Fibroblast of lung (primary cell): ENCODE data around the gene RAB20. TPM values are rescaled to one million over a fixed set of nuclear protein-coding genes. Genes with fewer than 3 reads are reported as not detected.

Experiments
- DNase-seq, 2 donors: peaks; one replicate each; pipeline versions ENCODE4 v3.0.0 to v3.0.0-alpha.2; 2010; ENCODE audit warnings: low read depth in 2 of 2
- H2AFZ ChIP-seq: 2 replicates; pipeline ENCODE4 v1.5.1; 2012; ENCODE audit warnings: low read length, control low read depth, inconsistent platforms
- H3K27ac ChIP-seq: 2 replicates; pipeline ENCODE4 v1.5.1; 2011; ENCODE audit warnings: low read length, control low read depth; ENCODE audit not compliant: insufficient read depth
- H3K27me3 ChIP-seq: 2 replicates; pipeline ENCODE4 v1.5.1; 2011; ENCODE audit warnings: mild to moderate bottlenecking, low read length; ENCODE audit not compliant: control insufficient read depth, insufficient read depth
- H3K36me3 ChIP-seq: 2 replicates; pipeline ENCODE4 v1.5.1; 2011; ENCODE audit warnings: low read length; ENCODE audit not compliant: control insufficient read depth, insufficient read depth
- H3K4me1 ChIP-seq: 2 replicates; pipeline ENCODE4 v1.5.1; 2011; ENCODE audit warnings: low read length; ENCODE audit not compliant: control insufficient read depth, insufficient read depth; ENCODE audit errors: extremely low read depth
- H3K4me2 ChIP-seq: 2 replicates; pipeline ENCODE4 v1.5.1; 2011; ENCODE audit warnings: low read length, control low read depth; ENCODE audit not compliant: insufficient read depth; ENCODE audit errors: extremely low read depth
- H3K4me3 ChIP-seq, 4 experiments: fragments of 200-600 bp in 1 of 4; sonication (generic) in 1 of 4; replicated peaks in 1 of 4; 2 replicates each; pipeline ENCODE4 v1.5.1; 2011 to 2016; ENCODE audit warnings: low read length in 4 of 4, low read depth in 3 of 4, mild to moderate bottlenecking in 3 of 4, control low read depth in 2 of 4, inconsistent platforms in 1 of 4, mixed read lengths in 1 of 4; ENCODE audit not compliant: insufficient read depth in 1 of 4; ENCODE audit errors: control extremely low read depth in 1 of 4
- H3K79me2 ChIP-seq: 2 replicates; pipeline ENCODE4 v1.5.1; 2012; ENCODE audit warnings: mild to moderate bottlenecking, low read length, inconsistent platforms; ENCODE audit not compliant: control insufficient read depth, insufficient read depth
- H3K9ac ChIP-seq: 2 replicates; pipeline ENCODE4 v1.5.1; 2011; ENCODE audit warnings: mild to moderate bottlenecking, low read length, control low read depth; ENCODE audit not compliant: insufficient read depth
- H3K9me3 ChIP-seq: 2 replicates; pipeline ENCODE4 v1.5.1; 2012; ENCODE audit warnings: low read depth, low read length; ENCODE audit not compliant: control insufficient read depth, insufficient read depth
- H4K20me1 ChIP-seq: 2 replicates; pipeline ENCODE4 v1.5.1; 2011; ENCODE audit warnings: low read length; ENCODE audit not compliant: control insufficient read depth, insufficient read depth; ENCODE audit errors: extremely low read depth
- EZH2 ChIP-seq: IDR thresholded peaks from 2 replicates; pipeline ENCODE4 v1.5.1; 2012; ENCODE audit warnings: low read length, control low read depth, mild to moderate bottlenecking; ENCODE audit errors: missing control alignments
- polyA plus RNA-seq, 2 donors: library from polyadenylated mRNA; depleted of rRNA in 1 of 2; stranded (reverse) in 1 of 2; unstranded in 1 of 2; fragments of >200 nt; gene quantifications; 2 replicates each; pipeline ENCODE4 v1.2.1, GENCODE V29; 2011 to 2012; ENCODE audit warnings: missing spikeins in 1 of 2
- total RNA-seq: library from RNA; depleted of rRNA; stranded (reverse); fragments of >200 nt; gene quantifications from 2 replicates; pipeline ENCODE4 v1.2.1, GENCODE V29; 2014
- TF ChIP-seq, protein P1 (sequence below), 2 donors: IDR thresholded peaks in 1 of 2; conservative IDR thresholded peaks in 1 of 2; 1 replicate in 1 of 2; 2 replicates in 1 of 2; pipeline ENCODE4 v1.5.1; 2011 to 2012; ENCODE audit warnings: low read length in 2 of 2, control low read depth in 1 of 2, inconsistent platforms in 1 of 2, low read depth in 1 of 2, mild to moderate bottlenecking in 1 of 2

Gene RAB20
- total and polyA plus RNA-seq, 2 donors (not counting 1 experiment from before 2014, with no cell fraction given), result 3.5 to 4.3 TPM

DNA sequence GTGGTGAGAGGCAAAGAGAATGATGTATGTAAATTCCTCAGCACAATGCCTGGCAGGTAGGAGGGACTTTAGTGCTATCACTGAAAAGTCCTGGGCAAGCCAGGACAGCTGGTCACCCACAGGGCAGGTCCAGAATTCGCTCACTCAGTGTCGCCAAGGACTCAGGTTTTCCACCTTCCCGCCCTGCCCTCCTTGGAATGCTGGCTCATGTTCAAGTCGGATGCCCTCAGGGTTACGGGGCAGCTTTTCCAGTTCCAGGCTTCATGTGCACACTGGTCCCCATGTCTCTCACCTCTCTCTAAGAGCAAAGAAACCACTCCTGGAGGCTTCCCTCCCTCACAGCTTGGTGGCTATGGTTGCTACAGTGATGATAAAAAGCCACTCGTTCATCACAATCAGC is 29.1 kb upstream of the RAB20 start:
- no peak for DNase-seq

DNA sequence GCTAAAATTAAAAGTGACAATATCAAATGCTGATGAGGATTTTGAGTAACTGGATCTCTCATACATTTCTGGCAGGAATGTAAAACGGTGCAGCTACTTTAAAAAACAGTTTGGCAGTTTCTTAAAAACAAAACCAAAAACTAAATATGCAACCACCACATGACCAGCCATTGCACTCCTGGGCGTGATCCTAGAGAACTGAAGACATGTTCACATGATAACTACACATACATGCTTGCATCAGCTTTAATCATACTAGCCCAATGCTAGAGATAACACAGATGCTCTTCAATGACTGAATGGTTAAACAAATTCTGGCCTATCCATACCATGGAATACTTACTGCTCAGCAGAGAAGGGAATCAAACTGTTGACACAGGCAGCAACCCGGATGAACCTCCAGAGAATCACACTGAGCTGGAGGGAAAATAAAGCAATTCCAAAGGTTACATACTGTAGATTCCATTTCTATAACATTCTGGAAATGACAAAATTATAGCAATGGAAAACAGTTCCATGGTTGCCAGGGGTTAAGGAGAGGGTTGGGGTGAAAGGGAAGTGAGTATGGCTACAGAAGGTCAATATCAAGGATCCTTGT is 28.4 kb upstream of the RAB20 start:
- Histone ChIP-seq H4K20me1 (no peaks in the 10 kb centered on the region), H3K27ac (no peak overlapping the region), H3K9me3 (no peaks in the 10 kb centered on the region), H3K9ac (no peak overlapping the region), H3K4me3 (no peak overlapping the region), H3K79me2 (no peaks in the 10 kb centered on the region), H3K4me2 (no peak overlapping the region), H3K4me1 (no peaks in the 10 kb centered on the region), H3K27me3 (no peaks in the 10 kb centered on the region), H3K36me3 (no peaks in the 10 kb centered on the region), H2AFZ (no peak overlapping the region)
- DNase-seq, result no peak
- TF ChIP-seq, protein P1, sequence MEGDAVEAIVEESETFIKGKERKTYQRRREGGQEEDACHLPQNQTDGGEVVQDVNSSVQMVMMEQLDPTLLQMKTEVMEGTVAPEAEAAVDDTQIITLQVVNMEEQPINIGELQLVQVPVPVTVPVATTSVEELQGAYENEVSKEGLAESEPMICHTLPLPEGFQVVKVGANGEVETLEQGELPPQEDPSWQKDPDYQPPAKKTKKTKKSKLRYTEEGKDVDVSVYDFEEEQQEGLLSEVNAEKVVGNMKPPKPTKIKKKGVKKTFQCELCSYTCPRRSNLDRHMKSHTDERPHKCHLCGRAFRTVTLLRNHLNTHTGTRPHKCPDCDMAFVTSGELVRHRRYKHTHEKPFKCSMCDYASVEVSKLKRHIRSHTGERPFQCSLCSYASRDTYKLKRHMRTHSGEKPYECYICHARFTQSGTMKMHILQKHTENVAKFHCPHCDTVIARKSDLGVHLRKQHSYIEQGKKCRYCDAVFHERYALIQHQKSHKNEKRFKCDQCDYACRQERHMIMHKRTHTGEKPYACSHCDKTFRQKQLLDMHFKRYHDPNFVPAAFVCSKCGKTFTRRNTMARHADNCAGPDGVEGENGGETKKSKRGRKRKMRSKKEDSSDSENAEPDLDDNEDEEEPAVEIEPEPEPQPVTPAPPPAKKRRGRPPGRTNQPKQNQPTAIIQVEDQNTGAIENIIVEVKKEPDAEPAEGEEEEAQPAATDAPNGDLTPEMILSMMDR (conservative IDR thresholded peaks at IDR 0.05 in 1 of 2, IDR thresholded peaks at IDR 0.05 in 1 of 2; ENCODE audit: low read depth in 1 of 2, low read length in 2 of 2), result no peak
- TF ChIP-seq EZH2, result no peak

More for the DNA sequence above, 29.1 kb upstream of the RAB20 start:
- Histone ChIP-seq H3K27me3 (no peaks in the 10 kb centered on the region), H3K36me3 (no peaks in the 10 kb centered on the region), H3K27ac (no peak overlapping the region), H3K4me2 (no peak overlapping the region), H3K79me2 (no peaks in the 10 kb centered on the region), H2AFZ (no peak overlapping the region), H3K9me3 (no peaks in the 10 kb centered on the region), H3K4me1 (no peaks in the 10 kb centered on the region), H4K20me1 (no peaks in the 10 kb centered on the region), H3K4me3 (no peak overlapping the region), H3K9ac (no peak overlapping the region)
- no peak for TF ChIP-seq EZH2
- TF ChIP-seq, protein P1 (conservative IDR thresholded peaks at IDR 0.05 in 1 of 2, IDR thresholded peaks at IDR 0.05 in 1 of 2; ENCODE audit: low read depth in 1 of 2, low read length in 2 of 2), result no peak

DNA sequence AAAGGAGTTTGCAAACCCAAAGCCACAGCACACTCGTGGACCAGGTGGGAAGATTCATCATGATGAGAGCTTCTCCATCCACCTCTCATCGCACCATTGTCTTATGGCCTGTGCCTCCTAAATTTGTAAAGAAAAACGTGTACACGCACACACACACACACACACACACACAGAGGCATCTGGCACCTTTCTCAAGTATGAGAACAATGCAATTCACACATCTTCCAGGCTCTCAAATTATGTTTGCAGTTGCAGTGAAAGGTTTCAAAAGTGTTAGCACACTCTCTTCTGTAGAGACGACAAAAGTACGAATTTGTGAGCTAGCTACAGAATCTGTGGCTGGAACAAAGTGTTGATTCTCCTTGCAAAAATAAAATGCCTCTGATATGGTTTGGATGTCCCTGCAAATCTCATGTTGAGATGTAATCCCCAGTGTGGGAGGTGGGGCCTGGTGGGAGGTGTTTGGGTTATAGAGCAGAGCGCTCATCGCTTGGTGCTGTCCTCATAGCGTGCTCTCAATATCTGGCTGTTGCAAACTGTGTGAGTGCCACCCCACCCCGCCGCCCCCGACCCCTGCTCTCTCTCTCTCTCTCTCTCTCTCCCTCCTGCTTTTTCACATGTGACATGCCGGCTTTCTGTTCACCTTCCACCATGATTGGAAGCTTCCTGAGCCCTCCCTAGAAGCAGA is 21.8 kb upstream of the RAB20 start:
- TF ChIP-seq, protein P1 (conservative IDR thresholded peaks at IDR 0.05 in 1 of 2, IDR thresholded peaks at IDR 0.05 in 1 of 2; ENCODE audit: low read depth in 1 of 2, low read length in 2 of 2), result no peak
- no peak for TF ChIP-seq EZH2
- peaks cover 3% of the 10 kb centered on the region for H3K27me3 ChIP-seq
- H4K20me1 ChIP-seq, result no peaks in the 10 kb centered on the region
- no peak for DNase-seq
- H3K9ac ChIP-seq, result no peak overlapping the region
- no peak overlapping the region for H3K27ac ChIP-seq
- H3K4me1 ChIP-seq, result no peaks in the 10 kb centered on the region
- H3K4me3 ChIP-seq, result no peak overlapping the region
- no peak overlapping the region for H2AFZ ChIP-seq
- no peak overlapping the region for H3K4me2 ChIP-seq
- H3K79me2 ChIP-seq, result no peaks in the 10 kb centered on the region
- H3K36me3 ChIP-seq, result no peaks in the 10 kb centered on the region
- H3K9me3 ChIP-seq, result no peaks in the 10 kb centered on the region
